ENCODE results near the gene TJP1. TPM values are rescaled to one million over a fixed set of nuclear protein-coding genes. Genes with fewer than 3 reads are reported as not detected.
"Not testable (repeated sequence)": the region's sequence is repeated elsewhere in the genome, so short reads cannot be mapped to it uniquely, and the experiment has no call there.

The TJP1 gene
- total RNA-seq, 1 experiment from 2014 or later = 44.3 TPM

DNA sequence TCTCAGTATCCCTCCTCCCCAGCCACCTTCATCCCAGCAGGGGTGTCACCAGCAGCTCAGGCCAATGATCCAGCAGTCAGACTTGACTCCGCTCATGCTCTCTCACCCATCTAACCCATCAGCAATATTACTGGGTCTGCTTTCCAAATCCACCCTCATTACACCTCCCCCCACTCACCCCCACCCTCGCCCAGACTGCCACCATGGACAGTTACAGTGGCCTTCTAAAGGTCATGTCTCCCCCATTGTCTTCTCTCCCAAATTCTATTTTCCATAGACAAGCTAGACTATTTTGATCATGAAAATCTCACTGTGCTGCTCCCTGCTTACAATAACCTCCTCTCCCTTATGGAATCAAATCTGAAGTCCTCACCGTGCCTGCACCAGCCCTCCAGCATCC is 156.0 kb downstream of the TJP1 start:
- Mint-ChIP-seq H3K27ac (ENCODE audit: unreplicated experiment) (no peak overlapping the region), H3K4me1 (ENCODE audit: low read depth, unreplicated experiment) (peaks cover 12% of the 10 kb centered on the region), H3K36me3 (ENCODE audit: insufficient read depth, unreplicated experiment) (peaks cover 6% of the 10 kb centered on the region), H3K4me3 (ENCODE audit: low read depth, unreplicated experiment) (no peak overlapping the region), H3K27me3 (ENCODE audit: unreplicated experiment) (no peaks in the 10 kb centered on the region), H3K9me3 (ENCODE audit: low read depth, unreplicated experiment) (no peaks in the 10 kb centered on the region)
- intact Hi-C loops (cut with micrococcal nuclease; ENCODE audit: unreplicated experiment) = no loop called here
- CTCF ChIA-PET = no interaction called here
- no TSS peak for BruUV-seq (replicated peaks)
- TF ChIP-seq, protein P1, sequence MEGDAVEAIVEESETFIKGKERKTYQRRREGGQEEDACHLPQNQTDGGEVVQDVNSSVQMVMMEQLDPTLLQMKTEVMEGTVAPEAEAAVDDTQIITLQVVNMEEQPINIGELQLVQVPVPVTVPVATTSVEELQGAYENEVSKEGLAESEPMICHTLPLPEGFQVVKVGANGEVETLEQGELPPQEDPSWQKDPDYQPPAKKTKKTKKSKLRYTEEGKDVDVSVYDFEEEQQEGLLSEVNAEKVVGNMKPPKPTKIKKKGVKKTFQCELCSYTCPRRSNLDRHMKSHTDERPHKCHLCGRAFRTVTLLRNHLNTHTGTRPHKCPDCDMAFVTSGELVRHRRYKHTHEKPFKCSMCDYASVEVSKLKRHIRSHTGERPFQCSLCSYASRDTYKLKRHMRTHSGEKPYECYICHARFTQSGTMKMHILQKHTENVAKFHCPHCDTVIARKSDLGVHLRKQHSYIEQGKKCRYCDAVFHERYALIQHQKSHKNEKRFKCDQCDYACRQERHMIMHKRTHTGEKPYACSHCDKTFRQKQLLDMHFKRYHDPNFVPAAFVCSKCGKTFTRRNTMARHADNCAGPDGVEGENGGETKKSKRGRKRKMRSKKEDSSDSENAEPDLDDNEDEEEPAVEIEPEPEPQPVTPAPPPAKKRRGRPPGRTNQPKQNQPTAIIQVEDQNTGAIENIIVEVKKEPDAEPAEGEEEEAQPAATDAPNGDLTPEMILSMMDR (IDR thresholded peaks at IDR 0.05; ENCODE audit: unreplicated experiment) = no peak
- DNase-seq = no peak

DNA sequence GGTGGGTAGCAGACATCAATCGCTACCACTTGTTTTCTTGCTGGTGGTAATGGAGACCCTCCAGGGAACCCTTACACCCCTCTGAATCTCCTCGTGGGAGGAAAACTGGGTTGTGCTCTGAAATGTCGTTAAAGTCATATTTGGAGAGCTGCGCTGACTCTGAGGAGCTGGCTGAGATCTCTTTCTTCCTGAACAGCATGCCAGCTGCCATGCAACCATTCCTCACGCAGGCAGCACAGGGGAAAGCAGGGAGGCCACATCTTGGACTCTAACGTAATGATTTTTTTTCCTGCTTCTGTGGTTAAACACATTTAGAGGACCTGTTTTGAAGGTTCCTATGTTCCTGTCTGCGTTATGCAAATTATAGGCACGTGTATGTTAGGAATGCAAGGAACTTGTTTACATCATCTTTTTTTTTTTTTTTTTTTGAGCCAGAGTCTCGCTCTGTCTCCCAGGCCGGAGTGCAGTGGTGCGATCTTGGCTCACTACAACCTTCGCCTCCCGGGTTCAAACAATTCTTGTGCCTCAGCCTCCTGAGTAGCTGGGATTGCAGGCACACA is 156.7 kb downstream of the TJP1 start:
- H3K36me3 Mint-ChIP-seq (ENCODE audit: insufficient read depth, unreplicated experiment) = peaks cover 6% of the 10 kb centered on the region
- CTCF ChIA-PET = no interaction called here
- no peak overlapping the region for H3K27ac Mint-ChIP-seq (ENCODE audit: unreplicated experiment)
- H3K4me3 Mint-ChIP-seq (ENCODE audit: low read depth, unreplicated experiment) = no peak overlapping the region
- intact Hi-C loops (cut with micrococcal nuclease; ENCODE audit: unreplicated experiment) = no loop called here
- no TSS peak for BruUV-seq (replicated peaks)
- no peak for DNase-seq
- peaks cover 10% of the 10 kb centered on the region for H3K4me1 Mint-ChIP-seq (ENCODE audit: low read depth, unreplicated experiment)
- H3K9me3 Mint-ChIP-seq (ENCODE audit: low read depth, unreplicated experiment) = no peaks in the 10 kb centered on the region
- TF ChIP-seq, protein P1 (IDR thresholded peaks at IDR 0.05; ENCODE audit: unreplicated experiment) = no peak
- no peaks in the 10 kb centered on the region for H3K27me3 Mint-ChIP-seq (ENCODE audit: unreplicated experiment)

DNA sequence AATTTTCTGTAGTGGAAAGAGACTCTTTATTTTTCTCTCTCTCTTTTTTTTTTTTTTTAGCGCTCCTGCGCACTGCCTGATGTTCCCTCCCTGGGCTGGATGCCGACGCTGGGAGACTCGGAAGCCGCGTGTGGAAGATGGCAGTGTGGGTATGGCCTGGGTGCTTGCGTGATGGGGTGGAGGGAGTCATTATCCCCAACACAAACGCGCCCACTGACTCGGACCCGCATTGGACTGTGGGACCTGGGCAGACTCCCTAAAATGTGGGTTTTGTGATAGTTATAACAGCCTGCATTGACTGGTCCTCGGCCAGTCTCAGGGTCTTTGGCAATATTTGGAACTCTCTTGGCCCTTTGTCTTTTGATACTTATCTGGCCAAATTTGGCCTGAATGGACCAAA is 157.9 kb downstream of the TJP1 start:
- CTCF ChIA-PET = no interaction called here
- DNase-seq = no peak
- Mint-ChIP-seq H3K4me1 (ENCODE audit: low read depth, unreplicated experiment) (no peaks in the 10 kb centered on the region), H3K27ac (ENCODE audit: unreplicated experiment) (no peak overlapping the region), H3K36me3 (ENCODE audit: insufficient read depth, unreplicated experiment) (no peaks in the 10 kb centered on the region), H3K9me3 (ENCODE audit: low read depth, unreplicated experiment) (no peaks in the 10 kb centered on the region), H3K27me3 (ENCODE audit: unreplicated experiment) (no peaks in the 10 kb centered on the region), H3K4me3 (ENCODE audit: low read depth, unreplicated experiment) (no peak overlapping the region)
- TF ChIP-seq, protein P1 (IDR thresholded peaks at IDR 0.05; ENCODE audit: unreplicated experiment) = no peak
- intact Hi-C loops (cut with micrococcal nuclease; ENCODE audit: unreplicated experiment) = no loop called here
- no TSS peak for BruUV-seq (replicated peaks)

DNA sequence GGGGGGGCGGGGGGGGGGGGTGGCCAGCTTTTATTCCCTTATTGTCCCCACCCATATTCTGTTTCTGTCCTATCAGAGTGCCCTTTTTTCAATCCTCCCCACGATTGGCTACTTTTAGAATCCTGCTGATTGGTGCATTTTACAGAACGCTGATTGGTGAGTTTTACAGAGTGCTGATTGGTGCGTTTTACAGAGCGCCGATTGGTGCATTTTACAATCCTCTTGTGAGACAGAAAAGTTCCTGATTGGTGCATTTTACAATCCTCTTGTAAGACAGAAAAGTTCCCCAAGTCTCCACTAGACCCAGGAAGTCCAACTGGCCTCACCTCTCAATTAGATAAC is 164.8 kb downstream of the TJP1 start:
- H3K36me3 Mint-ChIP-seq (ENCODE audit: insufficient read depth, unreplicated experiment); CTCF ChIA-PET; intact Hi-C loops (cut with micrococcal nuclease; ENCODE audit: unreplicated experiment); BruUV-seq (replicated peaks); H3K27me3 Mint-ChIP-seq (ENCODE audit: unreplicated experiment); H3K4me1 Mint-ChIP-seq (ENCODE audit: low read depth, unreplicated experiment); H3K27ac Mint-ChIP-seq (ENCODE audit: unreplicated experiment); DNase-seq; H3K9me3 Mint-ChIP-seq (ENCODE audit: low read depth, unreplicated experiment); H3K4me3 Mint-ChIP-seq (ENCODE audit: low read depth, unreplicated experiment): not testable (repeated sequence)

DNA sequence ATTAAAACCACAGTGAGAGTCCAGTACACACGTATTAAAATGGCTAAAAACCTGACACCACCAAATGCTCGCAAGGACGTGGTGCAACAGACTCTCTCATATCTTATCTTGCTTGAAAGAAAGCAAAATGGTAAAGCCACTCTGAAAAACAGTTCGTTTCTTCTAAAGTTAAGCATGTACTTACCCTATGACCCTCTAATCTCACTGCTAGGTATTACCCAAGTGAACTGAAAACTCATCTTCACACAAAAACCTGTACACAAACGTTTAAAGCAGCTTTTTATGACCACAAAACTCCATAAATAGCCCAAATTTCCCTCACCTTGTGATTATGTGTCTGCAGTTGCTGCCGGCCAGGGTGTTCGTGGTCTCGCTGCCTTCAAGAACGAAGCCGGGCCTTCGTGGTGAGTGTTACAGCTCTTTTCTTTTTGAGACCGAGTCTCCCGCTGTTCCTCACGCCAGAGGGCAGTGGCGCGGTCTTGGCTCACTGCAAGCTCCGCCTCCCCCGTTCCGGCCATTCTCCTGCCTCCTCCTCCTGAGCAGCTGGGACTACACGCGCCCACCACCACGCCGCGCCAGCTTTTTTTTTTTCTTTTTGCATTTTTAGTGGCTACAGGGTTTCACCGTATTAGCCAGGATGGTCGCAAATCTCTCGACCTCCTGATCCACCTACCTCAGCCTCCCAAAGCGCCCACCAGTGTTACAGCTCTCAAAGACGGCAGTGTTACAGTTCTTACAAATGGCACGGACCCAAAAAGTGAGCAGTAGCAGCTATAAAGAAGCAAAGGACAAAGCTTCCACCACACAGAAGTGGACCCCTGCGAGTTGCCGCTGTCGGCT is 165.4 kb downstream of the TJP1 start:
- no peak overlapping the region for H3K27ac Mint-ChIP-seq (ENCODE audit: unreplicated experiment)
- DNase-seq = no peak
- H3K36me3 Mint-ChIP-seq (ENCODE audit: insufficient read depth, unreplicated experiment) = no peaks in the 10 kb centered on the region
- CTCF ChIA-PET = no interaction called here
- H3K4me3 Mint-ChIP-seq (ENCODE audit: low read depth, unreplicated experiment) = no peak overlapping the region
- intact Hi-C loops (cut with micrococcal nuclease; ENCODE audit: unreplicated experiment) = no loop called here
- H3K27me3 Mint-ChIP-seq (ENCODE audit: unreplicated experiment) = no peaks in the 10 kb centered on the region
- no peaks in the 10 kb centered on the region for H3K9me3 Mint-ChIP-seq (ENCODE audit: low read depth, unreplicated experiment)
- no peaks in the 10 kb centered on the region for H3K4me1 Mint-ChIP-seq (ENCODE audit: low read depth, unreplicated experiment)
- TF ChIP-seq, protein P1 (IDR thresholded peaks at IDR 0.05; ENCODE audit: unreplicated experiment) = no peak
- BruUV-seq (replicated peaks) = no TSS peak
